ENCODE results near the gene NAA40. TPM values are rescaled to one million over a fixed set of nuclear protein-coding genes. Genes with fewer than 3 reads are reported as not detected.

NAA40 gene
- total RNA-seq, 4 donors from 2014 or later = 5.4 to 14.5 (median 8.2) TPM

DNA sequence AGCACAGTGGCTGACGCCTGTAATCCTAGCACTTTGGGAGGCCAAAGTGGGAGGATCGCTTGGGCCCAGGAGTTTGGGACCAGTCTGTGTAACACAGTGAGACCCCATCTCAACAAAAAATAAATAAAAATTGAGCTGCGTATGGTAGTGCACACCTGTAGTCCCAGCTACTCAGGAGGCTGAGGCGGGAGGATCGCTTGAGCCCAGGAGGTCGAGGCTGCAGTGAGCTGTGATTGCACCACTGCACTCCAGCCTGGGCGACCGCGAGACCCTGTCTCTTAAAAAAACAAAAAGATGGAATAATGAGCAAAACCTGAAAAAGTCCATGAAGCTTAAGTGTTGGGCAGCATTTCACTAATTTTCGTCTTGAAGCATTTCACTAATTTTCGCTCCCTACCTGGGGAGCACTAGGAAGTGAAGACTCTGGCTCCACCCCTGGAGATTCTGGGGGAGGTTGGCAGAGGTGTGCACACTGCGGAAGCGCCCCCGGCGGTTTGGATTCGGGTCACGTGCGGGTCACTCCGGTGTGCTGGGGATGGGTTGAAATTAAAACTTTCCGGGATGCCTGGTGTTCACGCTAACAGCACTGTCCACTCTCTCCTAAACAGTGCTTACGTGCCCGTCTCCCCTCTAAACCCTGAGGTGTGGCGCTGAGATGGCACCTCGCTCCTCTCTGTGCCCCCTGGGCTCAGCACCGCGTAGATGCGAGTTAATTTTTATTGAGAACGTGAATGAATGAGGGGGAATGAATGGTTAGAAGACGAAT is 906 bp upstream of the NAA40 start:
- TF ChIP-seq, protein P1, sequence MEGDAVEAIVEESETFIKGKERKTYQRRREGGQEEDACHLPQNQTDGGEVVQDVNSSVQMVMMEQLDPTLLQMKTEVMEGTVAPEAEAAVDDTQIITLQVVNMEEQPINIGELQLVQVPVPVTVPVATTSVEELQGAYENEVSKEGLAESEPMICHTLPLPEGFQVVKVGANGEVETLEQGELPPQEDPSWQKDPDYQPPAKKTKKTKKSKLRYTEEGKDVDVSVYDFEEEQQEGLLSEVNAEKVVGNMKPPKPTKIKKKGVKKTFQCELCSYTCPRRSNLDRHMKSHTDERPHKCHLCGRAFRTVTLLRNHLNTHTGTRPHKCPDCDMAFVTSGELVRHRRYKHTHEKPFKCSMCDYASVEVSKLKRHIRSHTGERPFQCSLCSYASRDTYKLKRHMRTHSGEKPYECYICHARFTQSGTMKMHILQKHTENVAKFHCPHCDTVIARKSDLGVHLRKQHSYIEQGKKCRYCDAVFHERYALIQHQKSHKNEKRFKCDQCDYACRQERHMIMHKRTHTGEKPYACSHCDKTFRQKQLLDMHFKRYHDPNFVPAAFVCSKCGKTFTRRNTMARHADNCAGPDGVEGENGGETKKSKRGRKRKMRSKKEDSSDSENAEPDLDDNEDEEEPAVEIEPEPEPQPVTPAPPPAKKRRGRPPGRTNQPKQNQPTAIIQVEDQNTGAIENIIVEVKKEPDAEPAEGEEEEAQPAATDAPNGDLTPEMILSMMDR (IDR thresholded peaks at IDR 0.05) = no peak
- peak; percentile 19 for ATAC-seq (ENCODE audit: low FRiP score)

DNA sequence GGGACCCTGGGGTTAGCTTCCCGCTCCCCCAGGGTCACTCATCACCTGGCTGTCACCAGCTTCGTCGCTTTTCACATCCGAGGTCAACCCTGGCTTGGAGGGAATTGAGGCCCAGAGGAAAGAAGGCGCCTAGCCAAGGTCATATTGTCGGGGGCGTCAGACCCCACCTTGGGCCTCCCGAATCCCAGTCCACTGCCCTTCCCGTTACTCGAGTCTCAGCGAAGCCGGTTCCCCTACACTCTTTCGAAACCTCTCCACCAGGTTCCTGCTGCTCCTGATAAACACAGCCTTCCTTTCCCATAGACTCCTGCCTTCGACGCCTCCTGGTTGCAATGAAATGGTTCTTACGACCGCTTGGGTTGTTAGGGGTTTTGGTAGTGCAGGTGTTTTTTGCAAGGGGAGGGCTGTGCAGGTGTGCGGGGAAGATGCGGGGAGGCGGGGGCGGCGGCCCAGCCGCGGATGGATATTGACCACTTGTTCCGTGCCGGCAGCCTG is 642 bp downstream of the NAA40 start:
- TF ChIP-seq, protein P1 (IDR thresholded peaks at IDR 0.05) = no peak
- DNase-seq (ENCODE audit: low spot score) (no peak), ATAC-seq (ENCODE audit: low FRiP score) (no peak)

More for the DNA sequence above, 906 bp upstream of the NAA40 start:
- DNase-seq (ENCODE audit: low spot score) = no peak

DNA sequence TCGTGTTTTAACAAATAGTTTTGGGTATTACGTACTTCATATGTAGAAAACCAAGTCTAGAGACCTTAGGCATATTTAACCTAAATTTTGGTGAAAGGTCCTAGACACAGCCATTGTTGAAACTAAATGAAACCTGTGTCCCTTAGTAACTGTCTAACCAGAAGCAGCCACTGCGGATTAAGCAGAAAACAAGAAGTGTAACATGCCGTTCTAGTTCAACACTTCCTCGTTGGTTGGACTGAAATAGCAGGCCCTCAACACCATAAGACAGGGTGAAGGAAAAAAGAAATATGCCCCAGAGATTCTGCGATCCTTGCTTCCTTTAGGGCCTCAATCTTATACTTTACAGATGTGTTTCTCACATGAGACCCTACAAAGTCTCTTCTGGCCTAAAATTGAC is 2.0 kb downstream of the NAA40 start:
- DNase-seq (ENCODE audit: low spot score) = no peak
- no peak for ATAC-seq (ENCODE audit: low FRiP score)
- TF ChIP-seq, protein P1 (IDR thresholded peaks at IDR 0.05) = no peak

DNA sequence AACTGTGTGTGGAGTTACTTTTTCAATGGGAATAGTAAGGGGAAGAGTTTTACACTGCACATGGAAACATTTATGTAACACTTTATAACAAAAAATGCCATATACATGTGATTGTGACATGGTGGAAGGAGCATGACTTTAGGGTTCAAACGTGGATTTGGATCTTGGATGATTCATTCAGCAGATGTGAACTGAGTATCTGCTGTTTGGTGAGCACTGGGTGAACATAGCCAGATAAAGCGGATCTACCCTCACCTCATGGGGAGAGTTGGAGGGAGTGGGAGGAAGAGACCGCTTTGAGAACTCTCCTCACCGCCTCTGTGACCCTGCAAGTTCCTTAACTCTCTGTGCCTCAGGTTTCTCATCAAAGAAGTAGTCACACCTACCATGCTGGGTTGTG is 3.1 kb downstream of the NAA40 start:
- DNase-seq (ENCODE audit: low spot score) = no peak
- no peak for ATAC-seq (ENCODE audit: low FRiP score)

DNA sequence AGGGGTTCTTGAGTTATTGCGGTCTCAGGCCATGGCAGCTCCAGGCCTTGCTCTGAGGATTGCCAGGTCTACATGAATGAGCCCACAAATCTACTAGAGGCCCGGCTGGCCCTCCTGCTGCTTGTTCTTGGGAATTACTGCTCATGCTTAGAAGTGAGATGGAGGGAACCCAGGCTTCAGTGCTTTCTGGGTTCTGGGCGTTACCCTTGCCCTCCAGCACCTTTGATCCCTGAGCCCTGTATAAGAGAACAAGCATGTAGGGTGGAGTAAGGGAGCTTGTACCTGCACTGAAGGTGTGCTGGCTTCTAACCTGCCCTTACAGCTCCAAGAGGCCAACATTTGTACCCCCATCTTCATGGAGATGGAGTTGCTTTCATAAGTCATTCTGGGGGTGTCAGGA is 4.0 kb downstream of the NAA40 start:
- TF ChIP-seq, protein P1 (IDR thresholded peaks at IDR 0.05) = no peak
- no peak for ATAC-seq (ENCODE audit: low FRiP score)

More for the DNA sequence above, 3.1 kb downstream of the NAA40 start:
- TF ChIP-seq, protein P1 (IDR thresholded peaks at IDR 0.05) = no peak

DNA sequence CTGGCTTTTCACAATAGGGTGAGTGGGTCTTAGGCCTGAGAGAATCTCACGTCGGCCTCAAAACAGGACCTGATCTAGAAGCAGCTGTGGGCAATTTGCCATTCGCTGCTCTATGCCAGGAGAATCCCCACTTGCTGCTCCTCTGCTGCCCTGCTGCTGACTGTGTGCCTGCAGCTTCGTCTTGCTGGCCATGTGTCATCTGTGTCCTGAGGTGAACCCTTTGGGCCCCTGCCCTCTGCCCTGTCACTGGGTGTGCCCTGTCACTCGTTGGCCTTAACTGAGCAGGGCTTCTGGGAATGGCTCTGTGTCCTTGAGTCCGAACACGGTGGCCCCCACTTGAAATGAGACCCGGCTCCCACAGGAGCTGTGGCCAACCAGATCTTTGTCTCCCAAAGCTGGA is 6.2 kb downstream of the NAA40 start:
- TF ChIP-seq, protein P1 (IDR thresholded peaks at IDR 0.05) = no peak
- ATAC-seq (ENCODE audit: low FRiP score) = no peak
- DNase-seq (ENCODE audit: low spot score) = no peak

More for the DNA sequence above, 4.0 kb downstream of the NAA40 start:
- DNase-seq (ENCODE audit: low spot score) = no peak
